HepG2 (cell line): ENCODE results near the gene PRR29. TPM values are rescaled to one million over a fixed set of nuclear protein-coding genes. Genes with fewer than 3 reads are reported as not detected.

Source experiments
- CAMTA2 ChIP-seq: sonication (generic); formaldehyde crosslinking; IDR thresholded peaks from 2 replicates; pipeline ENCODE4 v1.4.0; 2020; ENCODE audit warnings: mild to moderate bottlenecking, missing genetic modification reagents, borderline replicate concordance
- KLF11 ChIP-seq: IDR thresholded peaks from 2 replicates; pipeline ENCODE4 v1.6.1; 2016; ENCODE audit warnings: missing compliant biosample characterization
- MAFK ChIP-seq, 2 experiments: IDR thresholded peaks in 1 of 2; conservative IDR thresholded peaks in 1 of 2; 2 replicates each; pipeline ENCODE4 v1.6.1; 2011; ENCODE audit warnings: improper control_type of control experiment in 2 of 2, low read length in 2 of 2
- ONECUT2 ChIP-seq: sonication (generic); formaldehyde crosslinking; IDR thresholded peaks from 2 replicates; pipeline ENCODE4 v1.4.0; 2020; ENCODE audit warnings: missing genetic modification reagents
- SCMH1 ChIP-seq: sonication (generic); formaldehyde crosslinking; IDR thresholded peaks from 2 replicates; pipeline ENCODE4 v1.9.0; 2021; ENCODE audit warnings: missing genetic modification reagents, mild to moderate bottlenecking, borderline replicate concordance
- SUZ12 ChIP-seq: fragments of 150-350 bp; IDR thresholded peaks from 2 replicates; pipeline ENCODE4 v1.6.1; 2014; ENCODE audit warnings: low read depth, low read length
- ZFYVE20 ChIP-seq: sonication (generic); formaldehyde crosslinking; IDR thresholded peaks from 2 replicates; pipeline ENCODE4 v1.8.0; 2023; ENCODE audit warnings: low read depth, mild to moderate bottlenecking, moderate library complexity, missing genetic modification reagents, borderline replicate concordance
- ZNF746 ChIP-seq: sonication (generic); formaldehyde crosslinking; IDR thresholded peaks from 2 replicates; pipeline ENCODE4 v1.8.0; 2022; ENCODE audit warnings: mild to moderate bottlenecking, missing genetic modification reagents
- polyA plus RNA-seq, 8 experiments: library from polyadenylated mRNA; depleted of rRNA in 3 of 8; stranded (reverse) in 7 of 8; unstranded in 1 of 8; fragments of >200 nt; fragmentation: Illumina TruSeq in 4 of 8; extraction: Trizol in 4 of 8; gene quantifications; 2 replicates each; pipeline versions ENCODE4 v1.2.1 to v1.2.3, GENCODE V29; 2011 to 2016; ENCODE audit warnings: low read depth in 4 of 8, missing spikeins in 1 of 8, mixed read lengths in 1 of 8; ENCODE audit not compliant: insufficient read depth in 1 of 8
- total RNA-seq, 5 experiments: library from RNA; depleted of rRNA; stranded (reverse); fragments of >200 nt; fragmentation: Illumina TruSeq; extraction: Trizol; gene quantifications; 2 replicates each; pipeline ENCODE4 v1.2.3, GENCODE V29; 2016; ENCODE audit warnings: low read depth in 1 of 5
- TF ChIP-seq, protein P1 (sequence below): sonication (generic); formaldehyde crosslinking; IDR thresholded peaks from 2 replicates; pipeline ENCODE4 v1.5.1; 2020; ENCODE audit warnings: mild to moderate bottlenecking, moderate library complexity, missing genetic modification reagents
- TF ChIP-seq, protein P2 (sequence below): sonication (generic); formaldehyde crosslinking; IDR thresholded peaks from 2 replicates; pipeline ENCODE4 v1.4.0; 2020; ENCODE audit warnings: missing genetic modification reagents
- TF ChIP-seq, protein P3 (sequence below): sonication (generic); formaldehyde crosslinking; IDR thresholded peaks from 2 replicates; pipeline ENCODE4 v1.5.1; 2020; ENCODE audit warnings: missing genetic modification reagents, mild to moderate bottlenecking, borderline replicate concordance
- TF ChIP-seq, protein P4 (sequence below): sonication (generic); formaldehyde crosslinking; conservative IDR thresholded peaks from 2 replicates; pipeline ENCODE4 v1.8.1; 2023; ENCODE audit warnings: missing genetic modification reagents
- TF ChIP-seq, protein P5 (sequence below): sonication (generic); formaldehyde crosslinking; IDR thresholded peaks from 2 replicates; pipeline ENCODE4 v1.9.0; 2021; ENCODE audit warnings: mild to moderate bottlenecking, missing genetic modification reagents

PRR29 gene
- total and polyA plus RNA-seq, 2 of the 13 experiments (the other 11 are each of a cell fraction or from before 2014, with no cell fraction given) = 0.07 to 0.20 TPM

DNA sequence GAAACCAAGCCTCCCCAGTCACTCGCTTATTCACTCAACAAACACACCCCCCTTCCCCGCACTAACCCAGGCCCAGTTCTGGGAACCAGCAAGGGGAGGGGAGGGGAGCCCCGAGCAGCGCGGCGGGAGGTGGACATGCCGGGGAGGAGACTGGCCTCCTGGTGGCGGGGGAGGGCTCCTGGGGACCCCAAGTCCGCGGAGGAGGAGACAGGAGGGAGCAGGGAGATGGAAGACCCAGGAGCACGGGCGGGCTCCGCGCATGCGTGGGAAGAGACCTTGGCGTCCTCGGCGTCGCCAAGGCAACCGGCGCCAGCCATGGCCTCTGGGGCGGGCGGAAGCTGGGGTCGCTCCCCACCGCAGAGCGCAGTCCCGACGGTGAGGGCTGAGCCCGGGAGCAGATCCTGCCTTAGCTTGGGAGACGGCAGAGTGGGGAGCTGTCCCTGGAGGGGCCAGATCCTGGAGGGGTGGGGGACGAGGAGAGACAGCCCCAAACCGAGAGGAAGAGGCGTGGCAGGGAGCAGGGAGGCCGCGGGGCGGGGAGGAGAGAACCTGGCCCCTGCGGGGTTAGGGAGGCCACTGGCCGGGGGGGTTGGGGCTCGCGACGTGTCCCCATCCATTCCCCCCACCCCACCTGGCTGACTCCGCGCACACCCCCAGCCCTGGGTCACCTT is at the start of gene PRR29 (continued):
- TF ChIP-seq, protein P1, sequence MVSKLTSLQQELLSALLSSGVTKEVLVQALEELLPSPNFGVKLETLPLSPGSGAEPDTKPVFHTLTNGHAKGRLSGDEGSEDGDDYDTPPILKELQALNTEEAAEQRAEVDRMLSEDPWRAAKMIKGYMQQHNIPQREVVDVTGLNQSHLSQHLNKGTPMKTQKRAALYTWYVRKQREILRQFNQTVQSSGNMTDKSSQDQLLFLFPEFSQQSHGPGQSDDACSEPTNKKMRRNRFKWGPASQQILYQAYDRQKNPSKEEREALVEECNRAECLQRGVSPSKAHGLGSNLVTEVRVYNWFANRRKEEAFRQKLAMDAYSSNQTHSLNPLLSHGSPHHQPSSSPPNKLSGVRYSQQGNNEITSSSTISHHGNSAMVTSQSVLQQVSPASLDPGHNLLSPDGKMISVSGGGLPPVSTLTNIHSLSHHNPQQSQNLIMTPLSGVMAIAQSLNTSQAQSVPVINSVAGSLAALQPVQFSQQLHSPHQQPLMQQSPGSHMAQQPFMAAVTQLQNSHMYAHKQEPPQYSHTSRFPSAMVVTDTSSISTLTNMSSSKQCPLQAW = peak; percentile 82
- TF ChIP-seq SCMH1 (CRISPR knock-in tag) (no peak), CAMTA2 (CRISPR knock-in tag) (no peak), ZNF746 (CRISPR knock-in tag) (no peak), ONECUT2 (CRISPR knock-in tag) (no peak), MAFK (conservative IDR thresholded peaks at IDR 0.05 in 1 of 2, IDR thresholded peaks at IDR 0.05 in 1 of 2; ENCODE audit: low read length in 2 of 2) (no peak), SUZ12 (no peak), KLF11 (CRISPR knock-in tag) (no peak), ZFYVE20 (CRISPR knock-in tag) (no peak)
- TF ChIP-seq, protein P2, sequence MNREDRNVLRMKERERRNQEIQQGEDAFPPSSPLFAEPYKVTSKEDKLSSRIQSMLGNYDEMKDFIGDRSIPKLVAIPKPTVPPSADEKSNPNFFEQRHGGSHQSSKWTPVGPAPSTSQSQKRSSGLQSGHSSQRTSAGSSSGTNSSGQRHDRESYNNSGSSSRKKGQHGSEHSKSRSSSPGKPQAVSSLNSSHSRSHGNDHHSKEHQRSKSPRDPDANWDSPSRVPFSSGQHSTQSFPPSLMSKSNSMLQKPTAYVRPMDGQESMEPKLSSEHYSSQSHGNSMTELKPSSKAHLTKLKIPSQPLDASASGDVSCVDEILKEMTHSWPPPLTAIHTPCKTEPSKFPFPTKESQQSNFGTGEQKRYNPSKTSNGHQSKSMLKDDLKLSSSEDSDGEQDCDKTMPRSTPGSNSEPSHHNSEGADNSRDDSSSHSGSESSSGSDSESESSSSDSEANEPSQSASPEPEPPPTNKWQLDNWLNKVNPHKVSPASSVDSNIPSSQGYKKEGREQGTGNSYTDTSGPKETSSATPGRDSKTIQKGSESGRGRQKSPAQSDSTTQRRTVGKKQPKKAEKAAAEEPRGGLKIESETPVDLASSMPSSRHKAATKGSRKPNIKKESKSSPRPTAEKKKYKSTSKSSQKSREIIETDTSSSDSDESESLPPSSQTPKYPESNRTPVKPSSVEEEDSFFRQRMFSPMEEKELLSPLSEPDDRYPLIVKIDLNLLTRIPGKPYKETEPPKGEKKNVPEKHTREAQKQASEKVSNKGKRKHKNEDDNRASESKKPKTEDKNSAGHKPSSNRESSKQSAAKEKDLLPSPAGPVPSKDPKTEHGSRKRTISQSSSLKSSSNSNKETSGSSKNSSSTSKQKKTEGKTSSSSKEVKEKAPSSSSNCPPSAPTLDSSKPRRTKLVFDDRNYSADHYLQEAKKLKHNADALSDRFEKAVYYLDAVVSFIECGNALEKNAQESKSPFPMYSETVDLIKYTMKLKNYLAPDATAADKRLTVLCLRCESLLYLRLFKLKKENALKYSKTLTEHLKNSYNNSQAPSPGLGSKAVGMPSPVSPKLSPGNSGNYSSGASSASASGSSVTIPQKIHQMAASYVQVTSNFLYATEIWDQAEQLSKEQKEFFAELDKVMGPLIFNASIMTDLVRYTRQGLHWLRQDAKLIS = no peak
- TF ChIP-seq, protein P3, sequence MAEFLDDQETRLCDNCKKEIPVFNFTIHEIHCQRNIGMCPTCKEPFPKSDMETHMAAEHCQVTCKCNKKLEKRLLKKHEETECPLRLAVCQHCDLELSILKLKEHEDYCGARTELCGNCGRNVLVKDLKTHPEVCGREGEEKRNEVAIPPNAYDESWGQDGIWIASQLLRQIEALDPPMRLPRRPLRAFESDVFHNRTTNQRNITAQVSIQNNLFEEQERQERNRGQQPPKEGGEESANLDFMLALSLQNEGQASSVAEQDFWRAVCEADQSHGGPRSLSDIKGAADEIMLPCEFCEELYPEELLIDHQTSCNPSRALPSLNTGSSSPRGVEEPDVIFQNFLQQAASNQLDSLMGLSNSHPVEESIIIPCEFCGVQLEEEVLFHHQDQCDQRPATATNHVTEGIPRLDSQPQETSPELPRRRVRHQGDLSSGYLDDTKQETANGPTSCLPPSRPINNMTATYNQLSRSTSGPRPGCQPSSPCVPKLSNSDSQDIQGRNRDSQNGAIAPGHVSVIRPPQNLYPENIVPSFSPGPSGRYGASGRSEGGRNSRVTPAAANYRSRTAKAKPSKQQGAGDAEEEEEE = peak; percentile 91; the same call in 1 of the 2 replicates
- TF ChIP-seq, protein P4, sequence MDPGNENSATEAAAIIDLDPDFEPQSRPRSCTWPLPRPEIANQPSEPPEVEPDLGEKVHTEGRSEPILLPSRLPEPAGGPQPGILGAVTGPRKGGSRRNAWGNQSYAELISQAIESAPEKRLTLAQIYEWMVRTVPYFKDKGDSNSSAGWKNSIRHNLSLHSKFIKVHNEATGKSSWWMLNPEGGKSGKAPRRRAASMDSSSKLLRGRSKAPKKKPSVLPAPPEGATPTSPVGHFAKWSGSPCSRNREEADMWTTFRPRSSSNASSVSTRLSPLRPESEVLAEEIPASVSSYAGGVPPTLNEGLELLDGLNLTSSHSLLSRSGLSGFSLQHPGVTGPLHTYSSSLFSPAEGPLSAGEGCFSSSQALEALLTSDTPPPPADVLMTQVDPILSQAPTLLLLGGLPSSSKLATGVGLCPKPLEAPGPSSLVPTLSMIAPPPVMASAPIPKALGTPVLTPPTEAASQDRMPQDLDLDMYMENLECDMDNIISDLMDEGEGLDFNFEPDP = no peak
- TF ChIP-seq, protein P5, sequence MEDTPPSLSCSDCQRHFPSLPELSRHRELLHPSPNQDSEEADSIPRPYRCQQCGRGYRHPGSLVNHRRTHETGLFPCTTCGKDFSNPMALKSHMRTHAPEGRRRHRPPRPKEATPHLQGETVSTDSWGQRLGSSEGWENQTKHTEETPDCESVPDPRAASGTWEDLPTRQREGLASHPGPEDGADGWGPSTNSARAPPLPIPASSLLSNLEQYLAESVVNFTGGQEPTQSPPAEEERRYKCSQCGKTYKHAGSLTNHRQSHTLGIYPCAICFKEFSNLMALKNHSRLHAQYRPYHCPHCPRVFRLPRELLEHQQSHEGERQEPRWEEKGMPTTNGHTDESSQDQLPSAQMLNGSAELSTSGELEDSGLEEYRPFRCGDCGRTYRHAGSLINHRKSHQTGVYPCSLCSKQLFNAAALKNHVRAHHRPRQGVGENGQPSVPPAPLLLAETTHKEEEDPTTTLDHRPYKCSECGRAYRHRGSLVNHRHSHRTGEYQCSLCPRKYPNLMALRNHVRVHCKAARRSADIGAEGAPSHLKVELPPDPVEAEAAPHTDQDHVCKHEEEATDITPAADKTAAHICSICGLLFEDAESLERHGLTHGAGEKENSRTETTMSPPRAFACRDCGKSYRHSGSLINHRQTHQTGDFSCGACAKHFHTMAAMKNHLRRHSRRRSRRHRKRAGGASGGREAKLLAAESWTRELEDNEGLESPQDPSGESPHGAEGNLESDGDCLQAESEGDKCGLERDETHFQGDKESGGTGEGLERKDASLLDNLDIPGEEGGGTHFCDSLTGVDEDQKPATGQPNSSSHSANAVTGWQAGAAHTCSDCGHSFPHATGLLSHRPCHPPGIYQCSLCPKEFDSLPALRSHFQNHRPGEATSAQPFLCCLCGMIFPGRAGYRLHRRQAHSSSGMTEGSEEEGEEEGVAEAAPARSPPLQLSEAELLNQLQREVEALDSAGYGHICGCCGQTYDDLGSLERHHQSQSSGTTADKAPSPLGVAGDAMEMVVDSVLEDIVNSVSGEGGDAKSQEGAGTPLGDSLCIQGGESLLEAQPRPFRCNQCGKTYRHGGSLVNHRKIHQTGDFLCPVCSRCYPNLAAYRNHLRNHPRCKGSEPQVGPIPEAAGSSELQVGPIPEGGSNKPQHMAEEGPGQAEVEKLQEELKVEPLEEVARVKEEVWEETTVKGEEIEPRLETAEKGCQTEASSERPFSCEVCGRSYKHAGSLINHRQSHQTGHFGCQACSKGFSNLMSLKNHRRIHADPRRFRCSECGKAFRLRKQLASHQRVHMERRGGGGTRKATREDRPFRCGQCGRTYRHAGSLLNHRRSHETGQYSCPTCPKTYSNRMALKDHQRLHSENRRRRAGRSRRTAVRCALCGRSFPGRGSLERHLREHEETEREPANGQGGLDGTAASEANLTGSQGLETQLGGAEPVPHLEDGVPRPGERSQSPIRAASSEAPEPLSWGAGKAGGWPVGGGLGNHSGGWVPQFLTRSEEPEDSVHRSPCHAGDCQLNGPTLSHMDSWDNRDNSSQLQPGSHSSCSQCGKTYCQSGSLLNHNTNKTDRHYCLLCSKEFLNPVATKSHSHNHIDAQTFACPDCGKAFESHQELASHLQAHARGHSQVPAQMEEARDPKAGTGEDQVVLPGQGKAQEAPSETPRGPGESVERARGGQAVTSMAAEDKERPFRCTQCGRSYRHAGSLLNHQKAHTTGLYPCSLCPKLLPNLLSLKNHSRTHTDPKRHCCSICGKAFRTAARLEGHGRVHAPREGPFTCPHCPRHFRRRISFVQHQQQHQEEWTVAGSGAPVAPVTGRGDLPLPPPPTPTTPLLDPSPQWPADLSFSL (CRISPR knock-in tag) = no peak
